Fibroblast of pulmonary artery (primary cell): Measurements from ENCODE around the gene ARL17B.
A peak's percentile ranks its signal among the peaks of the same experiment; 100 is the strongest.
"Not testable (repeated sequence)": the region's sequence is repeated elsewhere in the genome, so short reads cannot be mapped to it uniquely, and the experiment has no call there.

Experiments used
- DNase-seq: peaks from one replicate; pipeline ENCODE4 v3.0.0-alpha.2; 2010; ENCODE audit warnings: low read depth
- H3K4me3 ChIP-seq: replicated peaks from 2 replicates; pipeline ENCODE4 v1.5.1; 2011; ENCODE audit warnings: low read depth, mild to moderate bottlenecking, control low read depth, low read length, moderate library complexity
- TF ChIP-seq, protein P1 (sequence below): IDR thresholded peaks from 2 replicates; pipeline ENCODE4 v1.5.1; 2011; ENCODE audit warnings: mild to moderate bottlenecking, control low read depth, low read length, inconsistent platforms; ENCODE audit errors: missing control alignments

The ARL17B gene

DNA sequence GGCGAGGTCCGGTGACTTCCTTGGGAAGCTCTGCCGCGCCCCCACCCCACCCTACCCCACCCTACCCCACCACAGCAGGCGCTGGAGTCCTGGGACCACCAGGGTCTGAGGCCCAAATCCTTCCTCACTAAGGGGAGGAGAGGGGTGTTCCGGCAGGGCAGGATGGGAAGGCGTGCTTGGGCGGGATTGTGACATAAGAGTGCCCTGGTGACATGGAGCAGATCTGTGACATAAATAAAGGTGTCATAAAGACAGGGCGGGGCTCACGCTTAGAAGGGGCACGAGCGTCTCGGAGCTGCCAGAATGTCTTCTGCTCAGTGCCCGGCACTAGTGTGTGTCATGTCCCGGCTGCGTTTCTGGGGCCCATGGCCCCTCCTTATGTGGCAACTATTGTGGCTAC lies 66.7 kb downstream of the ARL17B start, which contains the start of gene LRRC37A:
LRRC37A (plus strand) TSS at position 301 of the 400 bp plus-strand sequence; CDS start at position 304, 3 bp downstream.
- not testable (repeated sequence) for H3K4me3 ChIP-seq, DNase-seq

DNA sequence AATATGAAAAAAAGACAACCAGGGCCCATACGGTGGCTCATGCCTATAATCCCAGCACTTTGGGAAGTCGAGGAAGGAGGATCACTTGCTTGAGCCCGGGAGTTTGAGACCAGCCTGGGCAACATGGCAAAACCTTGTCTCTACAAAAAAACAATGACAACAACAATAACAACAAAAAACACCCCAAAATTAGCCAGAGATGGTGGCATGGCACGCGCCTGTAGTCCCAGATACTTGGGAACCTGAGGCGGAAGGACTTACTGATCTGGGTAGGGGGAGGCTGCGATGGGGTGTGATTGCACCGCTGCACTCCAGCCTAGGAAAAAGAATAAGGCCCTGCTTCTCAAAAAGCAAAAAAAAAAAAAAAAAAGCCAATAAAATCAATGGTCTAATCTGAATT lies 69.9 kb downstream of the ARL17B start:
- DNase-seq, H3K4me3 ChIP-seq: not testable (repeated sequence)

DNA sequence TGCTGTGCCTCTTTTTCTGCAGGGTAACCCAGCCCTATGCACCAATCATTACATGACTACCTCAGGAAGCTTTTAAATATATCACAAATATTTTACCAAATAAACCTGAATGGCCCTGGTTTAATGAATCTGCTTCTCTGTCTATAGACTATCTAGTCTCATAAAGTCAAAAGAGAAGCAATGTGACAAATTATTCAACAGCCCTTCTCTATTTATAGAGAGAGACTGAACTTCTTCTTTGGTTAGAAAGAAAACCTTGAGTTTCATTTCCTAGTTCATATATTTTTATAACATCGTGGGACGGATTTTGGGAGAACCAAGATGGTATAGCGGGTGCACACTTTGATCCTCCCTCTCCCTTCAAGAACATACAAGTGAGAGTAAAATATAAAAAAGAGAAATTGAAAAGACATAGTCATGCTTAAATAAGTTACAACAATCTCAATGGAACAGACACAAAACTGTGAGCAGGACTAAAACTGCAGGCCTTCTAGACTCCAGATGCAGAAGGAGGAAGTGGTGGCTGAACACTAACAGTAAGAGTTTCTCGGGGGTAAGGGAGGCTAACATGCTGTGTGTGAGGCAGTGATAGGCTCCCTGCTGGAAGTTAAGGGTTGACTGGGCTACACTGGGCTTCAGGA lies 70.5 kb downstream of the ARL17B start:
- not testable (repeated sequence) for H3K4me3 ChIP-seq, DNase-seq

DNA sequence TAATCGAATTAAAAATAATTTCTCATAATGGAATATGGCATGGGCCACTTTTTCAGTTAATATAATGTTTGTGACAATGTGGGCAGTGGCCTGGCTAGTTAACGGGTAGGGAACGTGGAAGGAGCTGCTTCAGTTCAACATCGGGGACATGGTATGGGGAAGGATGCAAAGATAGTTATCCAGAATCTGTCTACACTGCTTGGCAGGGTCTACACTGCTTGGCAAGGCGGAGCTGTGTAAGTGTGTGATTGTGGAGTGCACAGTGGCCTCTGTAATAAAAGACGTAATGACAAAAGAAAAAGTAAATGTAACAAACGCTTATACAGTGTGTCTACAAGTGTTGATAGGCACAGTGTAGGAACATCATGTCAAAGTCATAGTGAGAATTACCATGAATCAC lies 74.0 kb downstream of the ARL17B start:
- DNase-seq, H3K4me3 ChIP-seq: not testable (repeated sequence)

DNA sequence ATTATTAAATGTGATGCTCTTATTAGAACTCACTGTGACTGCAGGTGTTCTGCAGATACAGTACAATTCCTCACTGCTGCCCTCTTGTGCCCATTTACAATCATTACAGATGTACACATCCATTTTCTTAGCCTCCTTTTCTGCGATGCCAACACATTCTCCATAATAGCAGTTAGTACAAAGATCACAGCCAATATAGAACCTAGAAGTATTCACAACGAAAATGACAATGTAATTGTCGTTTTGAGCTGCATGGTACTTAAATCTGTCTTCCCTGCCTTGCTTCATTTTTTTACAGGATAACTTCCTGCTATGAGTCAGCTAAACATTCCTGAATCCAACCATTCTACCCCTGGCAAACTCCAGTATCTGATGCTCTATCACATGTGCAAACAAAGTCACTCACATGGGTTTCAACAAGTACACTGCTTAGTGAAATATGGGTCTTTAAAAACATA lies 74.8 kb downstream of the ARL17B start:
- DNase-seq, result peak; percentile 73
- not testable (repeated sequence) for H3K4me3 ChIP-seq
- TF ChIP-seq, protein P1, sequence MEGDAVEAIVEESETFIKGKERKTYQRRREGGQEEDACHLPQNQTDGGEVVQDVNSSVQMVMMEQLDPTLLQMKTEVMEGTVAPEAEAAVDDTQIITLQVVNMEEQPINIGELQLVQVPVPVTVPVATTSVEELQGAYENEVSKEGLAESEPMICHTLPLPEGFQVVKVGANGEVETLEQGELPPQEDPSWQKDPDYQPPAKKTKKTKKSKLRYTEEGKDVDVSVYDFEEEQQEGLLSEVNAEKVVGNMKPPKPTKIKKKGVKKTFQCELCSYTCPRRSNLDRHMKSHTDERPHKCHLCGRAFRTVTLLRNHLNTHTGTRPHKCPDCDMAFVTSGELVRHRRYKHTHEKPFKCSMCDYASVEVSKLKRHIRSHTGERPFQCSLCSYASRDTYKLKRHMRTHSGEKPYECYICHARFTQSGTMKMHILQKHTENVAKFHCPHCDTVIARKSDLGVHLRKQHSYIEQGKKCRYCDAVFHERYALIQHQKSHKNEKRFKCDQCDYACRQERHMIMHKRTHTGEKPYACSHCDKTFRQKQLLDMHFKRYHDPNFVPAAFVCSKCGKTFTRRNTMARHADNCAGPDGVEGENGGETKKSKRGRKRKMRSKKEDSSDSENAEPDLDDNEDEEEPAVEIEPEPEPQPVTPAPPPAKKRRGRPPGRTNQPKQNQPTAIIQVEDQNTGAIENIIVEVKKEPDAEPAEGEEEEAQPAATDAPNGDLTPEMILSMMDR, result peak; percentile 55

DNA sequence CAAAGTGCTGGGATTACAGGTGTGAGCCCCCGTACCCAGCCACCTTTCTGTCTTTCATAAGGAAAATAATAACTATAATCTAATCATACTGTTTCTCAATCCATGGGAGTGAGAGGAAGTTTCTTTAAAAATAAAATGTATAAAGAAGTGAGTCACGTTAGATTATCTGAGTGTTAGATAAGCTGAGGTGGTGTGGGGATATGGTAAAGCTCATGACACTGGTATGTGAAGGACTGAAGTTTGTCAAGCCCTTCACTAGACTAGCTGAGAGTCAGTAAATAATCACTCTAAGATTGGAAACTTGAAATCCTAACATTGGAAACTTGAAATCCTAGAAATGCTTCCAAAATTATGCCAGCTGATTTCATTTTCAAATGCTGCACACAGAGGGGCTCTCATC lies 76.1 kb downstream of the ARL17B start:
- not testable (repeated sequence) for H3K4me3 ChIP-seq
- DNase-seq, result peak; percentile 21

DNA sequence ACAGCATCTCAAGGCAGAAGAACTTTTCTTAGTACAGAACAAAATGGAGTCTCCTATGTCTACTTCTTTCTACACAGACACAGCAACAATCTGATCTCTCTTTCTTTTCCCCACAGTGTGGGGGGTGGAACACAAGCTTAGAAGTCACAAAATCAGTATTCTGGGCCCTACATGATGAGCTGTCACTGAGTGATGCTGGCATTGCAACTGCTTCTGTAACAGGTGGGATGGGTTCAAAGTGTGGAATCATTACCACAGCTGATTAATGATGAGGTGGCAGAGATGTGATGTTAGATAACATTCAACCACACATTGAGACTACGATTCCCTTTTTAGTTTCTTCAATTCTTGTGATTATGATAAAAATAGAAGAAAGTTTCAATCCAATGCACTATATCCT lies 77.1 kb downstream of the ARL17B start:
- H3K4me3 ChIP-seq, DNase-seq: not testable (repeated sequence)

DNA sequence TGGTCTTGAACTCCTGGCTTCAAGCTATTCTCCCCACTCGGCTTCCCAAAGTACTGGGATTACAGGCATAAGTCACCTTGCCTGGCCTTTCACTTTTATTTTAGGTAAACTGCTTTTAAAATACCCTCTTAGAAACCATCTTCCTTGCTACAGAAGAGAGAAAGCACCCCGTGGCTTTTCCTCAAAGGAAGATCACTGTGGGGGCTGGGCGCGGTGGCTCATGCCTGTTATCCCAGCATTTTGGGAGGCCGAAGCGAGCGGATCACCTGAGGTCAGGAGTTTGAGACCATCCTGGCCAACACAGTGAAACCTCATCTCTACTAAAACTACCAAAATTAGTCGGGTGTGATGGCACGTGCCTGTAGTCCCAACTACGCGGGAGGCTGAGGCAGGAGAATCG lies 78.9 kb downstream of the ARL17B start:
- H3K4me3 ChIP-seq, DNase-seq: not testable (repeated sequence)

DNA sequence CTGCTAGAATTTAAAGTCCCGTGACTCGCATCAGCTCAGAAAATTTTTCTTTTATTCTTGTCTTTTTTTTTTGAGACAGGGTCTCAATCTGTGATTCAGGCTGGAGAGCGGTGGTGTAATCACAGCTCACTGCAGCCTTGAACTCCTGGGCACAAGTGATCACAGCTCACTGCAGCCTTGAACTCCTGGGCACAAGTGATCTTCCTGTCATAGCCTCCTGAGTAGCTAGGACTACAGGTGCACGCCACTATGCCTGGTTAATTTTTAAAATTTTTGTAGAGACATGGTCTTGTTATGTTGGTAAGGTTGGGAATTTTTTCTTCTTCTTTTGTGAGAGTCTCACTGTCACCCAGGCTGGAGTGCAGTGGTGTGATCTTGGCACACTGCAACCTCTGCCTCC lies 80.2 kb downstream of the ARL17B start:
- not testable (repeated sequence) for DNase-seq

DNA sequence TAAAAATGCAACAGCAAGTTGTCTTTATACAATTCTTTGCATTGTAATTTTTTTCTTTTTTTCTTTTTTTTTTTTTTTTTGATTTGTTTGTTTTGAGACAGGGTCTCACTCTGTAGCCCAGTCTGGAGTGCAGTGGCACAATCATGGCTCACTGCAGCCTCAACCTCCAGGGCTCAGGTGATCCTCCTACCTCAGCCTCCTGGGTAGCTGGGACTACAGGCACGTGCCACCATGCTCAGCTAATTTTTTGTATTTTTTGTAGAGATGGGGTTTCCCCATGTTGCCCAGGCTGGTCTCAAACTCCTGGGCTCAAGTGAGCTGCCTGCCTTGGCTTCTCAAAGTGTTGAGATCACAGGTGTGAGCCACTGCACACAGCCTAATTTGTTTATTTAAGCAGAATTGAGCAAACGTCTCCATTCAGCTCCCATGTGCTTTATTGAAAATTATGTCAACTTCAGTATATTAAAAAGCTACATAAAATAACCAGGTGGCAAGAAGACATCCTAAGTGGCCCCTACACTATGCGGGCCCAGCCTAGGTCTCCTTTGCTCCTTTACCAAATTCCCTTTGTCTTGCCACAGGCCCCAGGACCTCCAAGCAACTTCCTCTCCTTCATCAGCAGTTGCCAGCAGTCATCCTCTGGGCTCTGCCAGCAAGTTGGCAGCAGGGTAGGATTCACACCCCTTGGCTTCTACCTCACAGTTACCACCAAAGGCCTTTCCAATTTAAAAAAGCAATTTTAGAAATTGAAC lies 84.7 kb downstream of the ARL17B start:
- not testable (repeated sequence) for DNase-seq, H3K4me3 ChIP-seq

More for the DNA sequence above, 80.2 kb downstream of the ARL17B start:
- not testable (repeated sequence) for H3K4me3 ChIP-seq

DNA sequence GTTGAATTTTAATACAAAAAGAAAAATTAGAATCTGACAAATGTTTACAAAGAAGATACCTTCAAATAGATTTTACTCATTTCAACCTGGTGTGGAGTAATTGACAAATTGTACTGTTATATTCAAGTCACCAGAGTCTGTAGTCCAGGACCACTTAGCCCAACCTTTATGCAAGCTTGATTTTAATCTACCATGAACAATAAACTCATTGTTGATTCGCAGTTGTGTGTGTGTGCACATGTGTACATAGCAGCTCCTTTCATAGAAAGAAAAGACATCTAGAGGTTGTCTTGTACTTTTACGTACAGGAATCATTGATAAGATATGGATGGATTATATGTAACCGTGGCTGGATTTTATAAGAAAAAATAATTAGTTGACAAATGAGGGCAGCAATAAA lies 87.3 kb downstream of the ARL17B start:
- TF ChIP-seq, protein P1, result no peak
- no peak for DNase-seq
- H3K4me3 ChIP-seq, result no peak overlapping the region
